Measurements from ENCODE around the gene TEX261. TPM values are rescaled to one million over a fixed set of nuclear protein-coding genes. Genes with fewer than 3 reads are reported as not detected.

TEX261 gene
- total and polyA plus RNA-seq, 2 of the 8 experiments (the other 6 are each of a cell fraction or from before 2014, with no cell fraction given): 25.2 to 30.1 TPM

- no peak for TF ChIP-seq TCF12 (IDR thresholded peaks at IDR 0.05; ENCODE audit: low read depth, low read length)
- no peak for TF ChIP-seq EP300 (IDR thresholded peaks at IDR 0.05; ENCODE audit: borderline replicate concordance in 1 of 2, low read depth in 2 of 2, low read length in 2 of 2)
- peak; percentile 69; the same call in 1 of the 2 replicates for TF ChIP-seq KDM1A (IDR thresholded peaks at IDR 0.05; ENCODE audit: borderline replicate concordance, low read length)
- peak; percentile 50; the same call in 1 of the 2 replicates for TF ChIP-seq GABPA (IDR thresholded peaks at IDR 0.05; ENCODE audit: borderline replicate concordance, insufficient read depth, low read length)
- TF ChIP-seq PHF8 (conservative IDR thresholded peaks at IDR 0.05; ENCODE audit: low read depth, low read length): no peak
- no peak for TF ChIP-seq POU5F1 (IDR thresholded peaks at IDR 0.05; ENCODE audit: low read depth, low read length)
- TF ChIP-seq KDM5A (IDR thresholded peaks at IDR 0.05; ENCODE audit: low read length): no peak
- no peak for TF ChIP-seq BCL11A (IDR thresholded peaks at IDR 0.05; ENCODE audit: low read depth in 2 of 2, low read length in 2 of 2)
- no peak for TF ChIP-seq ATF3 (IDR thresholded peaks at IDR 0.05; ENCODE audit: insufficient read depth, low read depth, low read length)
- no peak for TF ChIP-seq CHD1 (IDR thresholded peaks at IDR 0.05; ENCODE audit: low read depth, low read length)
- no peak for TF ChIP-seq USF2 (IDR thresholded peaks at IDR 0.05; ENCODE audit: low read length)
- no peak for TF ChIP-seq CBX8 (IDR thresholded peaks at IDR 0.05; ENCODE audit: borderline replicate concordance, low read depth, low read length)
- TF ChIP-seq SIX5 (IDR thresholded peaks at IDR 0.05; ENCODE audit: low read depth, low read length): no peak
- TF ChIP-seq JUN (IDR thresholded peaks at IDR 0.05; ENCODE audit: low read depth, low read length): no peak
- TF ChIP-seq NANOG (IDR thresholded peaks at IDR 0.05; ENCODE audit: insufficient read depth, low read depth, low read length, poor library complexity, severe bottlenecking): no peak
- TF ChIP-seq CTBP2 (IDR thresholded peaks at IDR 0.05; ENCODE audit: borderline replicate concordance, insufficient read depth, insufficient read length, low read length): peak; percentile 77
- no peak for TF ChIP-seq BRCA1 (IDR thresholded peaks at IDR 0.05; ENCODE audit: low read depth, low read length)
- peak; percentile 88 for TF ChIP-seq ASH2L (IDR thresholded peaks at IDR 0.05; ENCODE audit: low read length)
- no peak for TF ChIP-seq SP4 (IDR thresholded peaks at IDR 0.05; ENCODE audit: low read length)
- TF ChIP-seq, protein P1, sequence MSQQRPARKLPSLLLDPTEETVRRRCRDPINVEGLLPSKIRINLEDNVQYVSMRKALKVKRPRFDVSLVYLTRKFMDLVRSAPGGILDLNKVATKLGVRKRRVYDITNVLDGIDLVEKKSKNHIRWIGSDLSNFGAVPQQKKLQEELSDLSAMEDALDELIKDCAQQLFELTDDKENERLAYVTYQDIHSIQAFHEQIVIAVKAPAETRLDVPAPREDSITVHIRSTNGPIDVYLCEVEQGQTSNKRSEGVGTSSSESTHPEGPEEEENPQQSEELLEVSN (IDR thresholded peaks at IDR 0.05): peak; percentile 97
- no peak for TF ChIP-seq CHD2 (IDR thresholded peaks at IDR 0.05; ENCODE audit: low read length)
- TF ChIP-seq YY1 (IDR thresholded peaks at IDR 0.05; ENCODE audit: low read depth, low read length): peak; percentile 54; the same call in 1 of the 2 replicates
Observed at GRCh38 chr2:70964596-70965386, 29.9 kb downstream of the TEX261 start (continued).

Measured in H1 (cell line).